H1 (cell line): ENCODE data around the gene AFG1L. TPM values are rescaled to one million over a fixed set of nuclear protein-coding genes. Genes with fewer than 3 reads are reported as not detected.

Experiments used
- CTCF ChIA-PET: fragments of 300-600 bp; sonication (Branson Sonifier 250); formaldehyde crosslinking; loops from one replicate; lab custom pipeline; 2021; ENCODE audit not compliant: partially characterized antibody; lab: Charles Lee
- POLR2A ChIA-PET: fragments of 300-600 bp; sonication (Branson Sonifier 250); formaldehyde crosslinking; loops from one replicate; lab custom pipeline; 2021; ENCODE audit warnings: inconsistent platforms; ENCODE audit not compliant: partially characterized antibody; lab: Charles Lee
- DNase-seq, 2 experiments: peaks; one replicate each; pipeline versions ENCODE4 v3.0.0 to v3.0.0-alpha.2; 2010 to 2022; ENCODE audit warnings: low spot score in 2 of 2, low read depth in 1 of 2, mixed read lengths in 1 of 2
- FAIRE-seq: peaks from 2 replicates; lab custom pipeline; 2011; peaks lifted over from hg19 to GRCh38; lab: Jason Lieb, UNC
- H2AFZ ChIP-seq: 2 replicates; pipeline ENCODE4 v1.8.1; 2012; ENCODE audit warnings: low read length, inconsistent platforms
- H2AK5ac ChIP-seq: 2 replicates; pipeline ENCODE4 v1.6.1; 2013; ENCODE audit warnings: low read depth, low read length
- H2BK120ac ChIP-seq: replicated peaks from 2 replicates; pipeline ENCODE3; 2013; ENCODE audit warnings: low read depth, low read length, inconsistent platforms
- H2BK12ac ChIP-seq: 2 replicates; pipeline ENCODE4 v1.6.1; 2013; ENCODE audit warnings: low read depth, low read length
- H2BK15ac ChIP-seq: 2 replicates; pipeline ENCODE4 v1.6.1; 2013; ENCODE audit warnings: low read length
- H2BK20ac ChIP-seq: 2 replicates; pipeline ENCODE4 v1.6.1; 2013; ENCODE audit warnings: low read length
- H2BK5ac ChIP-seq: 2 replicates; pipeline ENCODE4 v1.6.1; 2013; ENCODE audit warnings: low read depth, low read length
- H3K14ac ChIP-seq: 2 replicates; pipeline ENCODE4 v1.6.1; 2013; ENCODE audit warnings: inconsistent platforms; ENCODE audit not compliant: insufficient read length
- H3K18ac ChIP-seq: 2 replicates; pipeline ENCODE4 v1.6.1; 2013; ENCODE audit warnings: low read length; ENCODE audit errors: extremely low read depth
- H3K23ac ChIP-seq: 2 replicates; pipeline ENCODE4 v1.6.1; 2013; ENCODE audit warnings: inconsistent platforms; ENCODE audit not compliant: insufficient read length
- H3K23me2 ChIP-seq: 2 replicates; pipeline ENCODE4 v1.6.1; 2013; ENCODE audit warnings: low read depth, low read length
- H3K27ac ChIP-seq: 2 replicates; pipeline ENCODE4 v1.6.1; 2011; ENCODE audit warnings: low read depth, low read length, inconsistent platforms
- H3K27me3 ChIP-seq, 4 experiments: replicated peaks in 1 of 4; 1 replicate in 1 of 4; 2 replicates in 3 of 4; pipeline versions ENCODE4 v1.6.1 to v1.8.1; 2011 to 2013; ENCODE audit warnings: low read length in 3 of 4, mild to moderate bottlenecking in 3 of 4, inconsistent platforms in 2 of 4, mixed read lengths in 2 of 4, moderate library complexity in 1 of 4; ENCODE audit not compliant: control insufficient read depth in 3 of 4, insufficient read depth in 3 of 4; ENCODE audit errors: extremely low read depth in 1 of 4
- H3K36me3 ChIP-seq, 4 experiments: 2 replicates each; pipeline versions ENCODE4 v1.6.1 to v1.8.1; 2011 to 2013; ENCODE audit warnings: mild to moderate bottlenecking in 4 of 4, low read length in 3 of 4, moderate library complexity in 2 of 4, control low read depth in 1 of 4, inconsistent platforms in 1 of 4; ENCODE audit not compliant: insufficient read depth in 4 of 4, control insufficient read depth in 2 of 4
- H3K4ac ChIP-seq: replicated peaks from 2 replicates; pipeline ENCODE3; 2013; ENCODE audit warnings: low read length, low read depth, mixed read lengths, inconsistent platforms; ENCODE audit not compliant: insufficient read length
- H3K4me1 ChIP-seq, 4 experiments: replicated peaks in 1 of 4; 1 replicate in 1 of 4; 2 replicates in 3 of 4; pipeline versions ENCODE4 v1.6.1 to v1.8.1; 2011 to 2013; ENCODE audit warnings: low read length in 3 of 4, inconsistent platforms in 2 of 4, mixed read lengths in 1 of 4; ENCODE audit not compliant: insufficient read depth in 4 of 4, control insufficient read depth in 3 of 4
- H3K4me2 ChIP-seq, 2 experiments: 2 replicates each; pipeline versions ENCODE4 v1.6.1 to v1.8.1; 2011 to 2013; ENCODE audit warnings: low read depth in 2 of 2, low read length in 2 of 2, control low read depth in 1 of 2, inconsistent platforms in 1 of 2, mild to moderate bottlenecking in 1 of 2; ENCODE audit not compliant: insufficient read depth in 1 of 2
- H3K4me3 ChIP-seq, 4 experiments: fragments of 200-600, 300-600 bp in 1 of 4; sonication (generic), shearing (Covaris generic), sonication (Bioruptor Twin) in 1 of 4; 2 replicates each; pipeline versions ENCODE4 v1.5.1 to v1.8.1; 2011 to 2016; ENCODE audit warnings: low read length in 4 of 4, low read depth in 3 of 4, control low read depth in 2 of 4, inconsistent platforms in 2 of 4, mild to moderate bottlenecking in 2 of 4, mixed read lengths in 1 of 4, moderate library complexity in 1 of 4; ENCODE audit not compliant: insufficient read depth in 2 of 4; ENCODE audit errors: extremely low read depth in 1 of 4
- H3K56ac ChIP-seq: replicated peaks from 2 replicates; pipeline ENCODE3; 2013; ENCODE audit warnings: low read depth, mild to moderate bottlenecking, mixed read lengths, low read length, inconsistent platforms; ENCODE audit not compliant: insufficient read length
- H3K79me1 ChIP-seq: 2 replicates; pipeline ENCODE4 v1.6.1; 2013; ENCODE audit warnings: low read depth, low read length, control low read depth
- H3K79me2 ChIP-seq, 2 experiments: 2 replicates each; pipeline versions ENCODE4 v1.6.1 to v1.8.1; 2012 to 2013; ENCODE audit warnings: low read length in 2 of 2, mild to moderate bottlenecking in 2 of 2, inconsistent platforms in 1 of 2; ENCODE audit not compliant: insufficient read depth in 2 of 2, control insufficient read depth in 1 of 2
- H3K9ac ChIP-seq, 4 experiments: replicated peaks in 1 of 4; 1 replicate in 1 of 4; 2 replicates in 3 of 4; pipeline versions ENCODE4 v1.6.1 to v1.8.1; 2011 to 2013; ENCODE audit warnings: low read depth in 3 of 4, low read length in 3 of 4, control low read depth in 2 of 4, mild to moderate bottlenecking in 2 of 4, moderate library complexity in 2 of 4, inconsistent platforms in 1 of 4; ENCODE audit errors: extremely low read depth in 1 of 4
- H3K9me3 ChIP-seq, 2 experiments: 2 replicates each; pipeline versions ENCODE4 v1.6.1 to v1.8.1; 2012 to 2013; ENCODE audit warnings: mild to moderate bottlenecking in 2 of 2, moderate library complexity in 2 of 2, control low read depth in 1 of 2, inconsistent platforms in 1 of 2, low read depth in 1 of 2, low read length in 1 of 2, mixed read lengths in 1 of 2; ENCODE audit not compliant: insufficient read depth in 2 of 2
- H4K20me1 ChIP-seq, 2 experiments: replicated peaks in 1 of 2; 2 replicates each; pipeline versions ENCODE3 to v1.8.1; 2011 to 2013; ENCODE audit warnings: inconsistent platforms in 2 of 2, low read length in 2 of 2, mild to moderate bottlenecking in 1 of 2; ENCODE audit not compliant: insufficient read depth in 2 of 2, control insufficient read depth in 1 of 2
- H4K5ac ChIP-seq: 2 replicates; pipeline ENCODE4 v1.6.1; 2013; ENCODE audit warnings: low read length, low read depth, mixed read lengths, inconsistent platforms; ENCODE audit not compliant: insufficient read length
- H4K8ac ChIP-seq: 2 replicates; pipeline ENCODE4 v1.8.0; 2013; ENCODE audit warnings: mild to moderate bottlenecking, moderate library complexity, low read length, inconsistent platforms; ENCODE audit not compliant: insufficient read depth; ENCODE audit errors: extremely low read depth
- H4K91ac ChIP-seq: replicated peaks from 2 replicates; pipeline ENCODE3; 2013; ENCODE audit warnings: low read length, mixed read lengths, inconsistent platforms; ENCODE audit not compliant: insufficient read length
- CREB1 ChIP-seq: IDR thresholded peaks from 2 replicates; pipeline ENCODE4 v1.6.1; 2012; ENCODE audit warnings: inconsistent platforms
- CTCF ChIP-seq, 3 experiments: IDR thresholded peaks; 1 replicate in 2 of 3; 2 replicates in 1 of 3; pipeline versions ENCODE4 v1.5.1 to v1.6.1; 2011; ENCODE audit warnings: low read length in 3 of 3, mild to moderate bottlenecking in 3 of 3, inconsistent platforms in 2 of 3, low read depth in 1 of 3, moderate library complexity in 1 of 3; ENCODE audit not compliant: insufficient read depth in 1 of 3; ENCODE audit errors: control extremely low read depth in 1 of 3
- E2F6 ChIP-seq: IDR thresholded peaks from 2 replicates; pipeline ENCODE4 v1.6.1; 2012; ENCODE audit warnings: inconsistent platforms
- GTF2F1 ChIP-seq: IDR thresholded peaks from 2 replicates; pipeline ENCODE4 v1.6.1; 2012; ENCODE audit warnings: low read depth, low read length, improper control_type of control experiment, borderline replicate concordance
- JUND ChIP-seq: IDR thresholded peaks from 2 replicates; pipeline ENCODE4 v1.6.1; 2011; ENCODE audit warnings: mild to moderate bottlenecking, improper control_type of control experiment, low read length
- MAFK ChIP-seq: IDR thresholded peaks from 2 replicates; pipeline ENCODE4 v1.6.1; 2012; ENCODE audit warnings: low read depth, mild to moderate bottlenecking, improper control_type of control experiment, low read length
- MAX ChIP-seq: IDR thresholded peaks from 2 replicates; pipeline ENCODE4 v1.6.1; 2012; ENCODE audit warnings: inconsistent platforms
- NRF1 ChIP-seq: IDR thresholded peaks from 2 replicates; pipeline ENCODE4 v1.6.1; 2011; ENCODE audit warnings: mild to moderate bottlenecking, low read depth, low read length, improper control_type of control experiment
- POLR2AphosphoS5 ChIP-seq: IDR thresholded peaks from 2 replicates; pipeline ENCODE4 v1.6.1; 2011; ENCODE audit warnings: low read depth, low read length
- TAF7 ChIP-seq: optimal IDR thresholded peaks from 2 replicates; pipeline ENCODE3; 2011; ENCODE audit warnings: low read depth, mild to moderate bottlenecking, inconsistent platforms, low read length, moderate library complexity, borderline replicate concordance
- TCF12 ChIP-seq: IDR thresholded peaks from 2 replicates; pipeline ENCODE4 v1.6.1; 2011; ENCODE audit warnings: low read depth, mild to moderate bottlenecking, low read length
- WGBS, 2 experiments: shearing (Covaris generic) in 1 of 2; methylation state at CpG; one replicate each; pipeline versions ENCODE4 v1.1.6 to v1.1.7; 2013 to 2015; ENCODE audit warnings: low lambda C conversion rate in 2 of 2, mixed read lengths in 2 of 2, inconsistent platforms in 1 of 2, low coverage in 1 of 2, missing lambda C conversion rate in 1 of 2; ENCODE audit not compliant: insufficient replicate concordance in 2 of 2, insufficient coverage in 1 of 2, insufficient read length in 1 of 2; ENCODE audit errors: extremely low coverage in 1 of 2, missing lambda C conversion rate in 1 of 2; 5-methylcytosine and 5-hydroxymethylcytosine counted together
- polyA plus RNA-seq, 7 experiments: library from polyadenylated mRNA; depleted of rRNA in 3 of 7; stranded (reverse) in 5 of 7; unstranded in 2 of 7; fragments of >200 nt in 5 of 7; fragments of 200-250 nt in 2 of 7; gene quantifications; 1 replicate in 5 of 7; 2 replicates in 1 of 7; 4 replicates in 1 of 7; pipeline versions ENCODE4 v1.2.1 to v1.2.3, GENCODE V29; 2011 to 2013; ENCODE audit warnings: missing spikeins in 2 of 7, mixed read lengths in 2 of 7
- total RNA-seq: library from RNA; stranded (reverse); fragmentation: NEBNext Ultra II Directional; extraction: Animal tissue kit (Norgen Biotek cat#: 25700); gene quantifications from 2 replicates; pipeline ENCODE4 v1.2.1, GENCODE V29; 2021

The AFG1L gene
- total and polyA plus RNA-seq, 2 of the 8 experiments (the other 6 are each of a cell fraction or from before 2014, with no cell fraction given), result 0.98 to 5.7 TPM

- H3K4me1 ChIP-seq, result peaks cover 0 to 8% (median 1%) of the 10 kb centered on the region in 4 experiments; a peak in 4 of 7 replicates
- H3K79me2 ChIP-seq, result peaks cover 3 to 80% of the 10 kb centered on the region in 2 experiments
- no peak overlapping the region for H3K4ac ChIP-seq
- H3K36me3 ChIP-seq, result peaks cover 0 to 7% (median 1%) of the 10 kb centered on the region in 4 experiments; a peak in 2 of 8 replicates
- no peak overlapping the region for H3K56ac ChIP-seq
- H4K8ac ChIP-seq, result no peak overlapping the region
- H4K5ac ChIP-seq, result no peak overlapping the region
- FAIRE-seq (no peak), DNase-seq (no peak)
- 0 out of 2 replicates have a peak, but pooled peaks cover 3% of the 10 kb centered on the region for H3K79me1 ChIP-seq
- no peak overlapping the region for H3K23ac ChIP-seq
- ChIA-PET POLR2A (interaction anchor here (1.7 kb wide), 1 partner anchor 11 kb away, joined by 8 read pairs; no protein-coding TSS in a partner anchor), CTCF (interaction anchor here (0.9 to 1.9 kb wide), 4 partner anchors 17 to 272 kb away, joined by 4 to 7 read pairs (median 4); no protein-coding TSS in a partner anchor)
- WGBS, 2 experiments, result 89% methylated on average over 4 of the region's 4 CpGs; no CpG with 5 or more reads in 1 of the 2 experiments
- H3K14ac ChIP-seq, result no peak overlapping the region
- no peak overlapping the region for H2BK5ac ChIP-seq
- H3K4me3 ChIP-seq, result no peak overlapping the region
- H4K91ac ChIP-seq, result no peak overlapping the region
- H3K9me3 ChIP-seq, result no peaks in the 10 kb centered on the region
- peaks cover 0 to 10% (median 5%) of the 10 kb centered on the region in 4 experiments; a peak in 5 of 7 replicates for H3K27me3 ChIP-seq
- no peak overlapping the region for H3K27ac ChIP-seq
- no peak overlapping the region for H2BK15ac ChIP-seq
- no peak overlapping the region for H2AFZ ChIP-seq
- no peak overlapping the region for H2BK20ac ChIP-seq
- H2AK5ac ChIP-seq, result no peak overlapping the region
- H2BK120ac ChIP-seq, result no peak overlapping the region
- H4K20me1 ChIP-seq, result peaks cover 8% of the 10 kb centered on the region in 2 experiments
- H3K23me2 ChIP-seq, result peaks cover 5% of the 10 kb centered on the region; the same call in 1 of the 2 replicates
- H2BK12ac ChIP-seq, result no peak overlapping the region
- H3K9ac ChIP-seq, result no peak overlapping the region
- H3K18ac ChIP-seq, result no peak overlapping the region
- no peak overlapping the region for H3K4me2 ChIP-seq
- TF ChIP-seq POLR2AphosphoS5 (no peak), TCF12 (no peak), E2F6 (no peak), CTCF (IDR thresholded peaks at IDR 0.05; ENCODE audit: control extremely low read depth in 1 of 3, insufficient read depth in 1 of 3, low read depth in 1 of 3, low read length in 3 of 3) (no peak), TAF7 (no peak), MAFK (no peak), GTF2F1 (no peak), CREB1 (no peak), JUND (no peak), NRF1 (no peak), MAX (no peak)
These were observed 271.0 kb downstream of the AFG1L start for GRCh38 chr6:108565893-108566292.
